H1 (cell line): ENCODE results near the gene DAPK1. TPM values are rescaled to one million over a fixed set of nuclear protein-coding genes. Genes with fewer than 3 reads are reported as not detected.

Experiments used
- CTCF ChIA-PET: fragments of 300-600 bp; sonication (Branson Sonifier 250); formaldehyde crosslinking; loops from one replicate; lab custom pipeline; 2021; ENCODE audit not compliant: partially characterized antibody; lab: Charles Lee
- POLR2A ChIA-PET: fragments of 300-600 bp; sonication (Branson Sonifier 250); formaldehyde crosslinking; loops from one replicate; lab custom pipeline; 2021; ENCODE audit warnings: inconsistent platforms; ENCODE audit not compliant: partially characterized antibody; lab: Charles Lee
- DNase-seq, 2 experiments: peaks; one replicate each; pipeline versions ENCODE4 v3.0.0 to v3.0.0-alpha.2; 2010 to 2022; ENCODE audit warnings: low spot score in 2 of 2, low read depth in 1 of 2, mixed read lengths in 1 of 2
- FAIRE-seq: peaks from 2 replicates; lab custom pipeline; 2011; peaks lifted over from hg19 to GRCh38; lab: Jason Lieb, UNC
- H2AFZ ChIP-seq: 2 replicates; pipeline ENCODE4 v1.8.1; 2012; ENCODE audit warnings: low read length, inconsistent platforms
- H2AK5ac ChIP-seq: 2 replicates; pipeline ENCODE4 v1.6.1; 2013; ENCODE audit warnings: low read depth, low read length
- H2BK120ac ChIP-seq: replicated peaks from 2 replicates; pipeline ENCODE3; 2013; ENCODE audit warnings: low read depth, low read length, inconsistent platforms
- H2BK12ac ChIP-seq: 2 replicates; pipeline ENCODE4 v1.6.1; 2013; ENCODE audit warnings: low read depth, low read length
- H2BK15ac ChIP-seq: 2 replicates; pipeline ENCODE4 v1.6.1; 2013; ENCODE audit warnings: low read length
- H2BK20ac ChIP-seq: 2 replicates; pipeline ENCODE4 v1.6.1; 2013; ENCODE audit warnings: low read length
- H2BK5ac ChIP-seq: 2 replicates; pipeline ENCODE4 v1.6.1; 2013; ENCODE audit warnings: low read depth, low read length
- H3K14ac ChIP-seq: 2 replicates; pipeline ENCODE4 v1.6.1; 2013; ENCODE audit warnings: inconsistent platforms; ENCODE audit not compliant: insufficient read length
- H3K18ac ChIP-seq: 2 replicates; pipeline ENCODE4 v1.6.1; 2013; ENCODE audit warnings: low read length; ENCODE audit errors: extremely low read depth
- H3K23ac ChIP-seq: 2 replicates; pipeline ENCODE4 v1.6.1; 2013; ENCODE audit warnings: inconsistent platforms; ENCODE audit not compliant: insufficient read length
- H3K23me2 ChIP-seq: 2 replicates; pipeline ENCODE4 v1.6.1; 2013; ENCODE audit warnings: low read depth, low read length
- H3K27ac ChIP-seq: 2 replicates; pipeline ENCODE4 v1.6.1; 2011; ENCODE audit warnings: low read depth, low read length, inconsistent platforms
- H3K27me3 ChIP-seq, 4 experiments: replicated peaks in 1 of 4; 1 replicate in 1 of 4; 2 replicates in 3 of 4; pipeline versions ENCODE4 v1.6.1 to v1.8.1; 2011 to 2013; ENCODE audit warnings: low read length in 3 of 4, mild to moderate bottlenecking in 3 of 4, inconsistent platforms in 2 of 4, mixed read lengths in 2 of 4, moderate library complexity in 1 of 4; ENCODE audit not compliant: control insufficient read depth in 3 of 4, insufficient read depth in 3 of 4; ENCODE audit errors: extremely low read depth in 1 of 4
- H3K36me3 ChIP-seq, 4 experiments: 2 replicates each; pipeline versions ENCODE4 v1.6.1 to v1.8.1; 2011 to 2013; ENCODE audit warnings: mild to moderate bottlenecking in 4 of 4, low read length in 3 of 4, moderate library complexity in 2 of 4, control low read depth in 1 of 4, inconsistent platforms in 1 of 4; ENCODE audit not compliant: insufficient read depth in 4 of 4, control insufficient read depth in 2 of 4
- H3K4ac ChIP-seq: replicated peaks from 2 replicates; pipeline ENCODE3; 2013; ENCODE audit warnings: low read length, low read depth, mixed read lengths, inconsistent platforms; ENCODE audit not compliant: insufficient read length
- H3K4me1 ChIP-seq, 4 experiments: replicated peaks in 1 of 4; 1 replicate in 1 of 4; 2 replicates in 3 of 4; pipeline versions ENCODE4 v1.6.1 to v1.8.1; 2011 to 2013; ENCODE audit warnings: low read length in 3 of 4, inconsistent platforms in 2 of 4, mixed read lengths in 1 of 4; ENCODE audit not compliant: insufficient read depth in 4 of 4, control insufficient read depth in 3 of 4
- H3K4me2 ChIP-seq, 2 experiments: 2 replicates each; pipeline versions ENCODE4 v1.6.1 to v1.8.1; 2011 to 2013; ENCODE audit warnings: low read depth in 2 of 2, low read length in 2 of 2, control low read depth in 1 of 2, inconsistent platforms in 1 of 2, mild to moderate bottlenecking in 1 of 2; ENCODE audit not compliant: insufficient read depth in 1 of 2
- H3K4me3 ChIP-seq, 4 experiments: fragments of 200-600, 300-600 bp in 1 of 4; sonication (generic), shearing (Covaris generic), sonication (Bioruptor Twin) in 1 of 4; 2 replicates each; pipeline versions ENCODE4 v1.5.1 to v1.8.1; 2011 to 2016; ENCODE audit warnings: low read length in 4 of 4, low read depth in 3 of 4, control low read depth in 2 of 4, inconsistent platforms in 2 of 4, mild to moderate bottlenecking in 2 of 4, mixed read lengths in 1 of 4, moderate library complexity in 1 of 4; ENCODE audit not compliant: insufficient read depth in 2 of 4; ENCODE audit errors: extremely low read depth in 1 of 4
- H3K56ac ChIP-seq: replicated peaks from 2 replicates; pipeline ENCODE3; 2013; ENCODE audit warnings: low read depth, mild to moderate bottlenecking, mixed read lengths, low read length, inconsistent platforms; ENCODE audit not compliant: insufficient read length
- H3K79me1 ChIP-seq: 2 replicates; pipeline ENCODE4 v1.6.1; 2013; ENCODE audit warnings: low read depth, low read length, control low read depth
- H3K79me2 ChIP-seq, 2 experiments: 2 replicates each; pipeline versions ENCODE4 v1.6.1 to v1.8.1; 2012 to 2013; ENCODE audit warnings: low read length in 2 of 2, mild to moderate bottlenecking in 2 of 2, inconsistent platforms in 1 of 2; ENCODE audit not compliant: insufficient read depth in 2 of 2, control insufficient read depth in 1 of 2
- H3K9ac ChIP-seq, 4 experiments: replicated peaks in 1 of 4; 1 replicate in 1 of 4; 2 replicates in 3 of 4; pipeline versions ENCODE4 v1.6.1 to v1.8.1; 2011 to 2013; ENCODE audit warnings: low read depth in 3 of 4, low read length in 3 of 4, control low read depth in 2 of 4, mild to moderate bottlenecking in 2 of 4, moderate library complexity in 2 of 4, inconsistent platforms in 1 of 4; ENCODE audit errors: extremely low read depth in 1 of 4
- H3K9me3 ChIP-seq, 2 experiments: 2 replicates each; pipeline versions ENCODE4 v1.6.1 to v1.8.1; 2012 to 2013; ENCODE audit warnings: mild to moderate bottlenecking in 2 of 2, moderate library complexity in 2 of 2, control low read depth in 1 of 2, inconsistent platforms in 1 of 2, low read depth in 1 of 2, low read length in 1 of 2, mixed read lengths in 1 of 2; ENCODE audit not compliant: insufficient read depth in 2 of 2
- H4K20me1 ChIP-seq, 2 experiments: replicated peaks in 1 of 2; 2 replicates each; pipeline versions ENCODE3 to v1.8.1; 2011 to 2013; ENCODE audit warnings: inconsistent platforms in 2 of 2, low read length in 2 of 2, mild to moderate bottlenecking in 1 of 2; ENCODE audit not compliant: insufficient read depth in 2 of 2, control insufficient read depth in 1 of 2
- H4K5ac ChIP-seq: 2 replicates; pipeline ENCODE4 v1.6.1; 2013; ENCODE audit warnings: low read length, low read depth, mixed read lengths, inconsistent platforms; ENCODE audit not compliant: insufficient read length
- H4K8ac ChIP-seq: 2 replicates; pipeline ENCODE4 v1.8.0; 2013; ENCODE audit warnings: mild to moderate bottlenecking, moderate library complexity, low read length, inconsistent platforms; ENCODE audit not compliant: insufficient read depth; ENCODE audit errors: extremely low read depth
- H4K91ac ChIP-seq: replicated peaks from 2 replicates; pipeline ENCODE3; 2013; ENCODE audit warnings: low read length, mixed read lengths, inconsistent platforms; ENCODE audit not compliant: insufficient read length
- CBX5 ChIP-seq: fragments of 300-800, 300-1000 bp; sonication (generic); IDR thresholded peaks from 2 replicates; pipeline ENCODE4 v1.7.1; 2016; ENCODE audit warnings: antibody characterized with exemption, low read length, low read depth
- CHD1 ChIP-seq: IDR thresholded peaks from 2 replicates; pipeline ENCODE4 v1.6.1; 2012; ENCODE audit warnings: low read depth, low read length, improper control_type of control experiment
- CREB1 ChIP-seq: IDR thresholded peaks from 2 replicates; pipeline ENCODE4 v1.6.1; 2012; ENCODE audit warnings: inconsistent platforms
- CTBP2 ChIP-seq: IDR thresholded peaks from 2 replicates; pipeline ENCODE4 v1.7.0; 2011; ENCODE audit warnings: borderline replicate concordance, mild to moderate bottlenecking, moderate library complexity, mixed read lengths, low read length; ENCODE audit not compliant: insufficient read depth, insufficient read length
- HDAC2 ChIP-seq, 2 experiments: fragments of 300-600 bp in 1 of 2; sonication (generic) in 1 of 2; IDR thresholded peaks; 2 replicates each; pipeline ENCODE4 v1.6.1; 2011 to 2012; ENCODE audit warnings: low read depth in 2 of 2, low read length in 2 of 2, mild to moderate bottlenecking in 2 of 2, moderate library complexity in 2 of 2, borderline replicate concordance in 1 of 2, inconsistent platforms in 1 of 2
- MAFK ChIP-seq: IDR thresholded peaks from 2 replicates; pipeline ENCODE4 v1.6.1; 2012; ENCODE audit warnings: low read depth, mild to moderate bottlenecking, improper control_type of control experiment, low read length
- RXRA ChIP-seq: IDR thresholded peaks from 2 replicates; pipeline ENCODE4 v1.6.1; 2011; ENCODE audit warnings: low read depth, mild to moderate bottlenecking, low read length, moderate library complexity; ENCODE audit not compliant: insufficient read depth
- SRF ChIP-seq: IDR thresholded peaks from 2 replicates; pipeline ENCODE4 v1.6.1; 2011; ENCODE audit warnings: mild to moderate bottlenecking, low read depth, low read length, moderate library complexity
- TEAD4 ChIP-seq: IDR thresholded peaks from 2 replicates; pipeline ENCODE4 v1.6.1; 2012; ENCODE audit warnings: low read depth, low read length, inconsistent platforms, mixed read lengths
- WGBS, 2 experiments: shearing (Covaris generic) in 1 of 2; methylation state at CpG; one replicate each; pipeline versions ENCODE4 v1.1.6 to v1.1.7; 2013 to 2015; ENCODE audit warnings: low lambda C conversion rate in 2 of 2, mixed read lengths in 2 of 2, inconsistent platforms in 1 of 2, low coverage in 1 of 2, missing lambda C conversion rate in 1 of 2; ENCODE audit not compliant: insufficient replicate concordance in 2 of 2, insufficient coverage in 1 of 2, insufficient read length in 1 of 2; ENCODE audit errors: extremely low coverage in 1 of 2, missing lambda C conversion rate in 1 of 2; 5-methylcytosine and 5-hydroxymethylcytosine counted together
- polyA plus RNA-seq, 7 experiments: library from polyadenylated mRNA; depleted of rRNA in 3 of 7; stranded (reverse) in 5 of 7; unstranded in 2 of 7; fragments of >200 nt in 5 of 7; fragments of 200-250 nt in 2 of 7; gene quantifications; 1 replicate in 5 of 7; 2 replicates in 1 of 7; 4 replicates in 1 of 7; pipeline versions ENCODE4 v1.2.1 to v1.2.3, GENCODE V29; 2011 to 2013; ENCODE audit warnings: missing spikeins in 2 of 7, mixed read lengths in 2 of 7
- total RNA-seq: library from RNA; stranded (reverse); fragmentation: NEBNext Ultra II Directional; extraction: Animal tissue kit (Norgen Biotek cat#: 25700); gene quantifications from 2 replicates; pipeline ENCODE4 v1.2.1, GENCODE V29; 2021
- TF ChIP-seq, protein P1 (sequence below): IDR thresholded peaks from 2 replicates; pipeline ENCODE4 v1.6.1; 2012; ENCODE audit warnings: low read length, inconsistent platforms

Gene DAPK1
- total and polyA plus RNA-seq, 2 of the 8 experiments (the other 6 are each of a cell fraction or from before 2014, with no cell fraction given): 62.4 to 131 TPM

DNA sequence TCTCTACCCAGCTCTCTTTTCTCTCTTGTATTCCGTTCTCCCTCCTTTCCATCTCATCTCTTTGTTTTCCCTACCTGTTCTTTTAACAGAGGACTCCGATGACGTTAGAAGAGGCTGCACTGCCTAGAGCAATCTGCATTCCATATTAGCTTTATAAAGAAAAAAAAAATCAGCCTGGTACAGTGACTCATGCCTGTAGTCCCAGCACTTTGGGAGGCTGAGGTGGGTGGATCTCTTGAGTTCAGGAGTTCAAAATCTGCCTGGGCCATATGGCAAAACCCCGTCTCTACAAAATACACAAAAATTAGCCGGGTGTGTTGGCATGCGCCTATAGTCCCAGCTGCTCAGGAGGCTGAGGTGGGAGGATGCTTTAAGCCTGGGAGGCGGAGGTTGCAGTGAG is 49.0 kb downstream of the DAPK1 start:
- Histone ChIP-seq H3K79me2 (peaks cover 4 to 80% of the 10 kb centered on the region in 2 experiments; a peak in 3 of 4 replicates), H3K79me1 (peaks cover 7% of the 10 kb centered on the region), H4K5ac (no peak overlapping the region), H3K4me1 (peaks cover 0 to 5% (median under 1%) of the 10 kb centered on the region in 4 experiments; a peak in 3 of 7 replicates), H3K9me3 (no peaks in the 10 kb centered on the region), H2BK120ac (no peak overlapping the region), H3K14ac (no peak overlapping the region), H3K36me3 (peaks cover 0 to 2% (median 0%) of the 10 kb centered on the region in 4 experiments; a peak in 2 of 8 replicates), H2BK15ac (no peak overlapping the region), H3K18ac (no peak overlapping the region), H3K27ac (no peak overlapping the region), H3K27me3 (no peaks in the 10 kb centered on the region), H3K4me3 (no peak overlapping the region), H3K9ac (no peak overlapping the region), H3K4me2 (no peak overlapping the region), H3K56ac (no peak overlapping the region), H2AK5ac (no peak overlapping the region), H4K20me1 (peaks cover 8 to 9% of the 10 kb centered on the region in 2 experiments), H2BK12ac (no peak overlapping the region), H2AFZ (no peak overlapping the region), H3K4ac (no peak overlapping the region), H4K8ac (no peak overlapping the region), H4K91ac (no peak overlapping the region), H2BK5ac (no peak overlapping the region), H3K23me2 (no peaks in the 10 kb centered on the region), H2BK20ac (no peak overlapping the region), H3K23ac (no peak overlapping the region)
- WGBS, 2 experiments: 75% methylated on average over 7 of the region's 7 CpGs; no CpG with 5 or more reads in 1 of the 2 experiments
- ChIA-PET POLR2A (no interaction called here), CTCF (interaction anchor here (0.7 to 1.4 kb wide), 5 partner anchors 12 to 209 kb away, joined by 3 to 5 read pairs (median 3); no protein-coding TSS in a partner anchor)
- DNase-seq: no peak
- FAIRE-seq: no peak
- TF ChIP-seq RXRA (no peak), CHD1 (no peak), CBX5 (no peak), HDAC2 (IDR thresholded peaks at IDR 0.05; ENCODE audit: borderline replicate concordance in 1 of 2, low read depth in 2 of 2, low read length in 2 of 2) (no peak), MAFK (no peak), CREB1 (no peak), SRF (no peak), TEAD4 (no peak), CTBP2 (no peak)
- TF ChIP-seq, protein P1, sequence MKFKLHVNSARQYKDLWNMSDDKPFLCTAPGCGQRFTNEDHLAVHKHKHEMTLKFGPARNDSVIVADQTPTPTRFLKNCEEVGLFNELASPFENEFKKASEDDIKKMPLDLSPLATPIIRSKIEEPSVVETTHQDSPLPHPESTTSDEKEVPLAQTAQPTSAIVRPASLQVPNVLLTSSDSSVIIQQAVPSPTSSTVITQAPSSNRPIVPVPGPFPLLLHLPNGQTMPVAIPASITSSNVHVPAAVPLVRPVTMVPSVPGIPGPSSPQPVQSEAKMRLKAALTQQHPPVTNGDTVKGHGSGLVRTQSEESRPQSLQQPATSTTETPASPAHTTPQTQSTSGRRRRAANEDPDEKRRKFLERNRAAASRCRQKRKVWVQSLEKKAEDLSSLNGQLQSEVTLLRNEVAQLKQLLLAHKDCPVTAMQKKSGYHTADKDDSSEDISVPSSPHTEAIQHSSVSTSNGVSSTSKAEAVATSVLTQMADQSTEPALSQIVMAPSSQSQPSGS: no peak
